ENCODE results near the gene GJA10.
"Not testable (repeated sequence)": the region's sequence is repeated elsewhere in the genome, so short reads cannot be mapped to it uniquely, and the experiment has no call there.

The GJA10 gene

DNA sequence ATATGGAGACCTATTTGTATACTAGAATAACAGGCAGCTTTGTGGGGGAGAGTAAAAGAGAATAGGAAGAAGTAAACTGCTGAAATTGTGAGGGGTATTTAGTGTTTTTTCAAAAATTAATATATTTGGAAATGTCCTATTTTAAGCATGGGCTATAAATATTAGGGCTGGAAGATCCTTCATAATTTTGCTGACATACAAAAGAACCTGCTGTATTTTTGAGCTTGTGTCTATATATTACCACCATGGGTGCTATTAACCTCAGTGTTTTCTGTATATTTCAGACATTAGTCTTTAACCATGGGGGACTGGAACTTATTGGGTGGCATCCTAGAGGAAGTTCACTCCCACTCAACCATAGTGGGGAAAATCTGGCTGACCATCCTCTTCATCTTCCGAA is at the start of gene GJA10:
GJA10 (plus strand) TSS at position 301 of the 400 bp plus-strand sequence; CDS start at position 301, 0 bp downstream.
- no peak for DNase-seq (ENCODE audit: low read depth in 2 of 2)

GRCh38 chr6:89847513-89847912 is 46.8 kb upstream of the GJA10 start:
- DNase-seq (ENCODE audit: low read depth in 2 of 2) = not testable (repeated sequence)

DNA sequence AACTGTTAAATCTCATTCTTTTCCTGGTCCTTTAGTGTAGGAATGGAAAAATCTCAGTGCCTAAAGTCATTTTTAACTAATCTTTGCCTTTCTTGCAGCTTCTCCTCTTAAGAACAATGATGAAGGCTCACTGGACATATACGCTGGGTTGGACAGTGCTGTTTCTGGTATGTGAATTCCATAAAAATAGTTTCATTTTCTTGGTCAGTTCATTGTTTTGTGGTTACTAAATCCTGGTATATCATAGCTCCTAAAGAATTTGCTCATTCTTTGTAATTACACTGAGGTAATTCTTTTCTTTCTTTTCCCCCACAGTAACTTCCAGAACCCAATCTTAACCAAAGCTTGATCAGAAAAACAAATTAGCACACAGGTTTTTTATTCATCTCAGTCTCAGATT is 41.2 kb upstream of the GJA10 start:
- DNase-seq (ENCODE audit: low read depth in 2 of 2) = no peak

DNA sequence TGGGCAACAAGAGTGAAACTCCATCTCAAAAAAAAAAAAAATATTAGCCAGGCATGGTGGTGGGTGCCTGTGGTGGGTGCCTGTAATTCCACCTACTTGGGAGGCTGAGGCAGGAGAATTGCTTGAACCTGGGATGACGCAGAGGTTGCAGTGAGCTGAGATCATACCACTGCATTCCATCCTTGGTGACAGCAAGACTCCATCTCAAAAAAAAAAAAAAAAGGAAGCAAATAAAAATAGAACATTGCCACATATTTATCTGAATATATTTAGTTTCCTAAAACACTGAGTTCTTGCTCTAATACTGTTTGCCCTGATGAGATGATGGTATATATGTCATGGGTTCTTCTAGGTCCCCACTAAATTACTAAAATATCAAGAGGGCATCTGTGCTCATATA is 36.2 kb upstream of the GJA10 start:
- no peak for DNase-seq (ENCODE audit: low read depth in 2 of 2)

DNA sequence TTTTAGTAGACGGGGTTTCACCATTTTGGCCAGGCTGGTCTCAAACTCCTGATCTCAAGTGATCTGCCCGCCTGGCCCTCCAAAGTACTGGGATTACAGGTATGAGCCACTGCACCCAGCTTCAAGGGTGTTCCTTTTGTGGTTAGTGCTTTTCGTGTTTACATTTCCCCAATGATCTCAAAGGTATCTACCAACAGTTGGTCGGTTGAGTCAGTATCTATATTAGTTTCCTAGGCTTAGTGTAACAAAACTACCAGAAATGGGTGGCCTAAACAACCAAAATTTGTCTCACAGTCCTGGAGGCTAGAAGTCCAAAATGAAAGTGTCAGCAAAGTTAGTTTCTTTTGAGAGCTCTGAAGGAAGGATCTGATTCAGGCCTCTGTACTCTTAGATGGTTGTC is 34.5 kb upstream of the GJA10 start:
- no peak for DNase-seq (ENCODE audit: low read depth in 2 of 2)

DNA sequence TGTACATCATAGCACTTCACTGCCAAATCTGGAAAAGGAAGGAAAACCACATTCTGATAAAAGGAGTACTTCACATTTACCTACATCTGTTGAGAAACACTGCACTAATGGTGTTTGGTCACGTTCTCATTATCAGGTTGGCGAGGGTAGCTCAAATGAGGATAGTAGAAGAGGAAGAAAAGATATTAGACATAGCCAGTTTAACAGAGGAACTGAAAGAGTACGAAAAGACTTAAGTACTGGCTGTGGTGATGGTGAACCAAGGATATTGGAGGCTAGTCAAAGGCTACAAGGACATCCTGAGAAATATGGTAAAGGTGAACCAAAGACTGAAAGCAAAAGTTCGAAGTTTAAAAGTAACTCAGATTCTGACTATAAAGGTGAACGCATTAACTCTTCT is 32.0 kb upstream of the GJA10 start:
- DNase-seq (ENCODE audit: low read depth in 2 of 2) = no peak

DNA sequence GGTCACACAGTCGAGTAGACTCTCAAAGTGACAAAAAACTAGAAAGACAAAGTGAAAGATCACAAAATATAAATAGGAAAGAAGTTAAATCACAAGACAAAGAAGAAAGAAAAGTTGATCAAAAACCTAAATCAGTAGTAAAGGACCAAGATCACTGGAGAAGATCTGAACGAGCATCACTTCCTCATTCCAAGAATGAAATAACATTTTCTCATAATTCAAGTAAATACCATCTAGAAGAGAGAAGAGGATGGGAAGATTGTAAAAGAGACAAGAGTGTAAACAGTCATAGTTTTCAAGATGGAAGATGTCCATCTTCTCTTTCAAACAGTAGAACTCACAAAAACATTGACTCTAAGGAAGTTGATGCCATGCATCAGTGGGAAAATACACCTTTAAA is 31.6 kb upstream of the GJA10 start:
- DNase-seq (ENCODE audit: low read depth in 2 of 2) = no peak

DNA sequence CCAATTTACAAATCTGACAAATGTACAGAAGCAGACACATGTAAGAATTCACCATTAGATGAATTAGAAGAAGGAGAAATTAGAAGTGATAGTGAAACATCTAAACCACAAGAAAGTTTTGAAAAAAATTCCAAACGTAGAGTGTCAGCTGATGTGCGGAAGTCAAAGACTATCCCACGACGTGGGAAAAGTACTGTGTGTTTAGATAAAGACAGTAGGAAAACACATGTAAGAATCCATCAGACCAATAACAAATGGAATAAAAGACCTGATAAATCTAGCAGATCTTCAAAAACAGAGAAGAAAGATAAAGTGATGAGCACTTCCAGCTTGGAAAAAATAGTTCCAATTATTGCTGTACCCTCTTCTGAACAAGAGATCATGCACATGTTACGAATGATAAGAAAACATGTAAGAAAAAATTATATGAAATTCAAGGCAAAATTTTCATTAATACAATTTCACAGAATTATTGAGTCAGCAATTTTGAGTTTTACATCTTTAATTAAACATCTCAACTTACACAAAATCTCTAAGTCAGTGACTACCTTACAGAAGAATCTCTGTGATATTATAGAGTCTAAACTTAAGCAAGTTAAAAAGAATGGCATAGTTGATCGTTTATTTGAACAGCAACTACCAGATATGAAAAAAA is 28.1 kb upstream of the GJA10 start:
- DNase-seq (ENCODE audit: low read depth in 2 of 2) = no peak

DNA sequence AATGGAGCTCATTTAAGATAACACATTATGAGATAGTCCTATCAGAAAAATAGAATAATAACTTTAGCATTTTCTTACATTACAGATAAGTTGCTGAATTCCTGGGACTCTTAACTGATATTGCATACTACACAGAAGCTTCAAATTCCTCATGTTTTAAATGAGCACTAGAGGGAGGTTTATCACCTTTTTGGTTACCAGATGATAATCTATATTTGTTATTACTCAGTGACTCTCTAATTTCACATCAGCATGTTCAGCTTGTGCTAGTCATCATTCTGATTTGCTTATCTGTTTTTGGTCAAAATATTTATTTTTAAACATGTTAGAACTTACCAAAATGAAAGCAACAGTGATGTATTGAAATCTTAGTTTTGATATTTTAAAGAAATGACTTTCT is 20.5 kb upstream of the GJA10 start:
- no peak for DNase-seq (ENCODE audit: low read depth in 2 of 2)

DNA sequence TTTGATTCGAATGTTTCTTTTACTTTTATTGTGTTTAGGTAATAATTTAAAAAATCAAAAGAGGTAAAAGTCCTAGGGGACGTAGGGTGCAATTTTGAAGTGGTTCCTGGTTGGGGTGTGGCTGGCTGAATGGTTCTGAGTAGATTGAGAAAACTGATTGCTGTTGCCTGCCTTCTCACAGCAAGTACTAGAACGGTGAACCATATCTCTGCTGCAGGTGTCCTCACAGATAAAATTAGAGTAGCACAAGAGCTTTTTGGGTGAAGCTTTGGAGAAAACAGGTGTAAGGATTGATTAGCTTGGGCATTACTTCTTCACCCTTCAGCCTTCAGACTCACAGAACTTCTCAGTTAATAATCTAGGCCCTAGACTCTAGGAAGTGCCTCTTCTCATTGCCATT is 19.8 kb upstream of the GJA10 start:
- DNase-seq (ENCODE audit: low read depth in 2 of 2) = no peak

- DNase-seq (ENCODE audit: low read depth in 2 of 2) = no peak
Observed at GRCh38 chr6:89886378-89887120, 7.7 kb upstream of the GJA10 start.

DNA sequence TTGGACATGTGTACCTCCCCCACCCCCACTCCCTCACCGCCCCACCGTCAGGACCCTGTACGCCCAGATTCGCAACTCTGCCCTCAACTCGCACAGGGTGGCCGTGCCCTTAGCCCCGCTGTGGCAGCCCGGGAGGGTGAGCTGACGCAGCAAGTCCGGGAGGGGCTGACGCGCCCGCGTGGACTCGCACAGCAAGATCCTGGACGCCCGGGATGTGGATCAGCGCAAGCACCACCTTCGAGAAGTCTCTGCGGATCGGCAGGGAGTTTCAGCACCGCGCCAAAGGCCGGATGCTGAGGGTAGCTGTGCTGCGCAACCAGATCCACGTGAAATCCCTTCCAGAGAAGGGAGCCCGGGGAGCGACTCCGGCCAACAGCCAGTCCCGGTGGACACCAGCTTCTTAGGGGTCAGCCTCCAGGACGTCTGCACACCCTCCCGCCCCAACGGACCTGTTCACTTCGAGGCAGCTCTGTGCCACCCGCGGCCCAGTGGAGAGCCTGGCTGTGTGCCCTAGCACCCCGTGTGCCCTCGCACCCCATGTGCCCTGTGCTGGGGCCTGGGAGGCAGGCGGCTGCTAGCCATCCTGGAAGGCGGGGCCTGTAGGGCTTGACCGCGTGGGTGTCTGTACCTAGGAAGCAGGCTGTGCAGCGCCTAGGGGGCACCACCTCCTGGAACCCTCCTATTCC is 6.7 kb upstream of the GJA10 start:
- DNase-seq (ENCODE audit: low read depth in 2 of 2) = no peak

- DNase-seq (ENCODE audit: low read depth in 2 of 2) = no peak
Observed at GRCh38 chr6:89888138-89888514, 6.1 kb upstream of the GJA10 start.

- DNase-seq (ENCODE audit: low read depth in 2 of 2) = no peak
Observed at GRCh38 chr6:89888871-89889270, 5.4 kb upstream of the GJA10 start.

- DNase-seq (ENCODE audit: low read depth in 2 of 2) = not testable (repeated sequence)
Observed at GRCh38 chr6:89890845-89891528, 3.3 kb upstream of the GJA10 start.

DNA sequence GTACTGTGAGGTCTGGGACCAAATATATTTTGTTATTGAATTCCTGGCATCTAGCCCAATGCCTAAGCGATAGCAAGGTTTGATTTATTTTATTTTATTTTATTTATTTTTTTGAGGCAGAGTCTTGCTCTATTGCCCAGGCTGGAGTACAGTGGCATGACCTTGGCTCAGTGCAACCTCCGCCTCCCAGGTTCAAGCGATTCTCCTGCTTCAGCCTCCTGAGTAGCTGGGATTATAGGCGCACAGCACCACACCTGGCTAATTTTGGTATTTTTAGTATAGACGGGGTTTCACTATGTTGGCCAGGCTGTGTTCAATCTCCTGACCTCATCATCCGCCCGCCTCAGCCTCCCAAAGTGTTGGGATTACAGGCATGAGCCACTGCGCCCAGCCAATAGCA is 1.7 kb upstream of the GJA10 start:
- DNase-seq (ENCODE audit: low read depth in 2 of 2) = not testable (repeated sequence)

GRCh38 chr6:89895276-89895874 is 1.1 kb downstream of the GJA10 start:
- DNase-seq (ENCODE audit: low read depth in 2 of 2) = no peak

- DNase-seq (ENCODE audit: low read depth in 2 of 2) = not testable (repeated sequence)
Observed at GRCh38 chr6:89910001-89910901, 16.0 kb downstream of the GJA10 start.

DNA sequence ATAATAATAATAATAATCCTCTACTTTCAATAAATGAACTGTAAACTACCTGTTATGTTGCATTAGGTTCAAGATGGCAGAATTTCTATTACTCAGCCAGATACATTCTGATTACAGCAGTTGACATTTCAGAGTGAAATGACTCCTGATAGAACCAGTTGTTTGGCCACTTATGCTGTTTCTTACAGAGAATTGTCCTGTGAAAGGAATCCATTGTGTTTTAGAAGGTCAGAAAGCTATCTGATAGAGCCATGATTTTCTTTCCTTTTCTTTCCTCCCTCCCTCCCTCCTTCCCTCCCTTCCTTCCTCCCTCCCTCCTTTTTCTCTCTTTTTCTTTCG is 16.6 kb downstream of the GJA10 start:
- no peak for DNase-seq (ENCODE audit: low read depth in 2 of 2)

- DNase-seq (ENCODE audit: low read depth in 2 of 2) = no peak
Observed at GRCh38 chr6:89916136-89916920, 22.1 kb downstream of the GJA10 start.
